Endothelial cell (in vitro differentiated cells): ENCODE data around the gene OSBPL10. TPM values are rescaled to one million over a fixed set of nuclear protein-coding genes. Genes with fewer than 3 reads are reported as not detected.

Source experiments
- DNase-seq: peaks from one replicate; pipeline ENCODE4 v3.0.0; 2021; ENCODE audit warnings: low spot score
- H3K27ac Mint-ChIP-seq: one replicate; pipeline ENCODE4 v1.8.0; 2021; ENCODE audit warnings: mixed read lengths, inconsistent platforms; ENCODE audit not compliant: unreplicated experiment
- H3K27me3 Mint-ChIP-seq: one replicate; pipeline ENCODE4 v1.8.0; 2021; ENCODE audit warnings: mild to moderate bottlenecking, moderate library complexity, mixed read lengths, inconsistent platforms; ENCODE audit not compliant: unreplicated experiment
- H3K36me3 Mint-ChIP-seq: one replicate; pipeline ENCODE4 v1.8.0; 2021; ENCODE audit warnings: mild to moderate bottlenecking, low read depth, mixed read lengths, inconsistent platforms; ENCODE audit not compliant: unreplicated experiment
- H3K4me1 Mint-ChIP-seq: one replicate; pipeline ENCODE4 v1.8.0; 2021; ENCODE audit warnings: mild to moderate bottlenecking, mixed read lengths, inconsistent platforms; ENCODE audit not compliant: unreplicated experiment
- H3K4me3 Mint-ChIP-seq: one replicate; pipeline ENCODE4 v1.8.0; 2021; ENCODE audit warnings: mild to moderate bottlenecking, mixed read lengths, inconsistent platforms; ENCODE audit not compliant: unreplicated experiment
- H3K9me3 Mint-ChIP-seq: one replicate; pipeline ENCODE4 v1.8.0; 2021; ENCODE audit warnings: mixed read lengths, inconsistent platforms; ENCODE audit not compliant: unreplicated experiment
- total RNA-seq: library from RNA; stranded (reverse); fragmentation: NEBNext Ultra II Directional; extraction: Animal tissue kit (Norgen Biotek cat#: 25700); gene quantifications from one replicate; pipeline ENCODE4 v1.2.1, GENCODE V29; 2021; ENCODE audit not compliant: unreplicated experiment
- TF ChIP-seq, protein P1 (sequence below): fragments of 200-600 bp; sonication (generic); IDR thresholded peaks from one replicate; pipeline ENCODE4 v1.5.0; 2021; ENCODE audit warnings: antibody characterized with exemption; ENCODE audit not compliant: unreplicated experiment

The OSBPL10 gene
- total RNA-seq, 1 donor from 2014 or later: 61.0 TPM

DNA sequence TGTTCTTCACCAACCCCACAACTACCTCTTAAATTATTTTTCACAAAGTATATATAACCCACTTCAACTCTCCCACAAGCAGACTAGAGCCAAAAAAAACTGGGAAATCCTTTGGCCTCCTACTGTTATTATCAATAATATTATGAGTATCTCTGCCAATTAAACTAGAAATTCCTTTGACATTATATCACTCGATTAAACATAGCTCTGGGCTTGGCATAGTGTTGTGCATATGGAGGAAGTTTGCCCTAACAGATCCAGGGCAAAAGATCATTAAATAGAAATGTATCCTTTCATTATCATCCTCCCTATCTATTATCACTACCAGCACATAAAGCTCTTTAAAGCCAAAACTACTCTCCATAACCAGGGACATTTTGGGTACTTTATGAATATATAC is 74.9 kb downstream of the OSBPL10 start:
- Mint-ChIP-seq H3K36me3 (no peaks in the 10 kb centered on the region), H3K4me3 (no peak overlapping the region), H3K9me3 (no peaks in the 10 kb centered on the region), H3K4me1 (peaks cover 53% of the 10 kb centered on the region), H3K27me3 (peaks cover 8% of the 10 kb centered on the region), H3K27ac (no peak overlapping the region)
- DNase-seq: no peak
- TF ChIP-seq, protein P1, sequence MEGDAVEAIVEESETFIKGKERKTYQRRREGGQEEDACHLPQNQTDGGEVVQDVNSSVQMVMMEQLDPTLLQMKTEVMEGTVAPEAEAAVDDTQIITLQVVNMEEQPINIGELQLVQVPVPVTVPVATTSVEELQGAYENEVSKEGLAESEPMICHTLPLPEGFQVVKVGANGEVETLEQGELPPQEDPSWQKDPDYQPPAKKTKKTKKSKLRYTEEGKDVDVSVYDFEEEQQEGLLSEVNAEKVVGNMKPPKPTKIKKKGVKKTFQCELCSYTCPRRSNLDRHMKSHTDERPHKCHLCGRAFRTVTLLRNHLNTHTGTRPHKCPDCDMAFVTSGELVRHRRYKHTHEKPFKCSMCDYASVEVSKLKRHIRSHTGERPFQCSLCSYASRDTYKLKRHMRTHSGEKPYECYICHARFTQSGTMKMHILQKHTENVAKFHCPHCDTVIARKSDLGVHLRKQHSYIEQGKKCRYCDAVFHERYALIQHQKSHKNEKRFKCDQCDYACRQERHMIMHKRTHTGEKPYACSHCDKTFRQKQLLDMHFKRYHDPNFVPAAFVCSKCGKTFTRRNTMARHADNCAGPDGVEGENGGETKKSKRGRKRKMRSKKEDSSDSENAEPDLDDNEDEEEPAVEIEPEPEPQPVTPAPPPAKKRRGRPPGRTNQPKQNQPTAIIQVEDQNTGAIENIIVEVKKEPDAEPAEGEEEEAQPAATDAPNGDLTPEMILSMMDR: no peak

- Mint-ChIP-seq H3K4me3 (no peak overlapping the region), H3K27me3 (peaks cover 6% of the 10 kb centered on the region), H3K36me3 (no peaks in the 10 kb centered on the region), H3K4me1 (peaks cover 54% of the 10 kb centered on the region), H3K27ac (no peak overlapping the region), H3K9me3 (no peaks in the 10 kb centered on the region)
- TF ChIP-seq, protein P1: no peak
- no peak for DNase-seq
Measured at GRCh38 chr3:31903686-31904431, 77.2 kb downstream of the OSBPL10 start.

DNA sequence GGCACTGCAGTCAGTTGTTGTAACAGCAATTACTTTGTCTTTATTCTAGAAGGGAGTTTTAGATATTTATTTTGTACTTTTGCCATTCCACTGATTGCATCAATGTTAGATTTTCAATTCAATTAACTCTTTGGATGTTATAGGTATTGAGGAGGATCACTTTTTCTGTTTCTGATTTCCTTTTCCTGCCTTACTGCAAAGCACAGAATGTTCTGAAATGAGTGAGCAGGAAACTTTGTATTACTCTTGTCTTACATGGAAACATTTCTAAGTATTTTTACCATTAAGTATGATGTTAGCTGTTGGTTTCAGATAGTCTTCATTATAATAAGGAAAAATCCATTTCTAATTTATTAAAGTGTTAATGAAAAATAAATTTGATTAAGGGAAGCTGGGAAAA is 80.5 kb downstream of the OSBPL10 start:
- TF ChIP-seq, protein P1: no peak
- H3K9me3 Mint-ChIP-seq: no peaks in the 10 kb centered on the region
- H3K27ac Mint-ChIP-seq: peak overlapping the region; percentile 77
- H3K36me3 Mint-ChIP-seq: no peaks in the 10 kb centered on the region
- DNase-seq: no peak
- no peak overlapping the region for H3K4me3 Mint-ChIP-seq
- H3K4me1 Mint-ChIP-seq: peaks cover 36% of the 10 kb centered on the region
- peaks cover 2% of the 10 kb centered on the region for H3K27me3 Mint-ChIP-seq

DNA sequence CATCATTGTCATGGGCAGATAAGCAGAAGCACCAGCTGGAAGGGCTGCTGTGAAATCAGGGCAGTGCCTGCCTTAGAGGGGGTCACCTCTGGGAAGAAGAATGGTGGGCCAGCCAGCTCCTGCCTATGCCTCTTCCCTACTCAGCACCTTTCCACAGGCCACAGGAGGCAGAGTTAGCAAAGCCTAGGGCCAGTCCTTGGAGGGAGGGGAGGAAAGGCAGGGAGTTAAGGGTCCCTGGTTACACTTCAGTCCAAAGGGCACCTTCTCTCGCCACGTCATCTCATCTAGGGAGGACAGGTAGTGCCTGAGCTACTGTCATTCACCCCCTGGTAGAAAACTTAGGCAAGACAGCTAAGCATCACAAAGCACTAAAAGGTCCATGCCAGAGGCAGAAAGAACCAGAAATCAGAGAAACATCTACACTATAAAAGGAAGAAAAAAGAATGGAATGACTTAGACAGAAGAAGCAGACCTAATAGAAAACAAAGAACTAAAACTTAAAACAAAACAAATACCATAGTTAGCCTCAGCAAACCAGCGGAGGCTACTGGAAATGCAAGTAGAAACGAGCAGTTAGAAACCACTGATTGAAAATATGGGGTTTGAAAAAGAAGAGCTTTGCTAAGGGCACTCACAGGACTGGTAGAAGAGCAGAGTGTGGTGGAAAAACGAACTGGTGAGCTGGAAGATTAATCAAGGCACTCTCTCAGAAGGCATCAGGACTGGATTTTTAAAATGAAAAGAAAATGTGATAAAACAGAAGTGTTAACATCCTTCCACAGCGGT is 84.2 kb downstream of the OSBPL10 start:
- Mint-ChIP-seq H3K9me3 (no peaks in the 10 kb centered on the region), H3K36me3 (no peaks in the 10 kb centered on the region), H3K4me1 (peaks cover 35% of the 10 kb centered on the region), H3K4me3 (no peak overlapping the region), H3K27ac (no peak overlapping the region), H3K27me3 (peaks cover 4% of the 10 kb centered on the region)
- TF ChIP-seq, protein P1: no peak
- no peak for DNase-seq

DNA sequence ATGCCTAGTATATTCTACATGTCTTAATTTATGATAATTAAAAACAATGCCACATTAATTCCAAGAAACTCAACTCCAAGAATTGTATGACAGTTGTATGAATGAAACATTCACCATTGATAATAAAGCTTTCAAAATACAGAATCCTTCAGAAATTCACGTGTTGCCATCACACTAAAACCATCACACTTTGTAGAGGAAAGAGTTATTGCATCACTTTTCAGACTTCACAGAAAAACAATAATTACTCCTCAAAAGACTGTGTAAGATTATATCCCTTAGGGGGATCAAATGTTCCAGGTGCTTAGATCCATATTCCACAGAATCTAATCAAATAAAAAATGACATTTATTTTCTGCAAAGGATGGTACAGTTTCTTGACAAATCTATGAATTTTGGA is 85.0 kb downstream of the OSBPL10 start:
- DNase-seq: no peak
- Mint-ChIP-seq H3K36me3 (no peaks in the 10 kb centered on the region), H3K27me3 (peaks cover 2% of the 10 kb centered on the region), H3K9me3 (no peaks in the 10 kb centered on the region), H3K4me1 (peaks cover 30% of the 10 kb centered on the region), H3K4me3 (no peak overlapping the region), H3K27ac (no peak overlapping the region)
- TF ChIP-seq, protein P1: no peak
